Mononuclear cell (primary cell): Measurements from ENCODE around the gene NKPD1. TPM values are rescaled to one million over a fixed set of nuclear protein-coding genes. Genes with fewer than 3 reads are reported as not detected.

Experiments used
- H3K27me3 ChIP-seq: 2 replicates; pipeline ENCODE4 v1.6.0; 2011; ENCODE audit warnings: low read length, control low read depth; ENCODE audit not compliant: insufficient read depth
- H3K4me1 ChIP-seq: 2 replicates; pipeline ENCODE4 v1.5.1; 2011; ENCODE audit warnings: mild to moderate bottlenecking, low read length, control low read depth; ENCODE audit not compliant: insufficient read depth
- H3K4me3 ChIP-seq: 2 replicates; pipeline ENCODE4 v1.5.1; 2011; ENCODE audit warnings: mild to moderate bottlenecking, low read length, moderate library complexity
- H3K9me3 ChIP-seq: 2 replicates; pipeline ENCODE4 v1.5.1; 2011; ENCODE audit warnings: low read depth, mild to moderate bottlenecking, control low read depth, low read length
- total RNA-seq: library from RNA; depleted of rRNA; stranded (reverse); fragments of >200 nt; gene quantifications from one replicate; pipeline ENCODE4 v1.2.3, GENCODE V29; 2012

NKPD1 gene
- total RNA-seq, 1 donor = 0.84 TPM

- Histone ChIP-seq H3K27me3 (no peaks in the 10 kb centered on the region), H3K9me3 (no peaks in the 10 kb centered on the region), H3K4me1 (peaks cover 22% of the 10 kb centered on the region), H3K4me3 (no peak overlapping the region)
Measured at GRCh38 chr19:45164577-45165335, 4.0 kb upstream of the NKPD1 start.

GRCh38 chr19:45163751-45164460 lies 3.1 kb upstream of the NKPD1 start:
- no peak overlapping the region for H3K4me3 ChIP-seq
- no peaks in the 10 kb centered on the region for H3K27me3 ChIP-seq
- peaks cover 18% of the 10 kb centered on the region for H3K4me1 ChIP-seq
- H3K9me3 ChIP-seq = no peaks in the 10 kb centered on the region

GRCh38 chr19:45163156-45163555 lies 2.4 kb upstream of the NKPD1 start:
- Histone ChIP-seq H3K4me1 (peaks cover 16% of the 10 kb centered on the region), H3K4me3 (no peak overlapping the region), H3K27me3 (no peaks in the 10 kb centered on the region), H3K9me3 (no peaks in the 10 kb centered on the region)

- peaks cover 16% of the 10 kb centered on the region for H3K4me1 ChIP-seq
- H3K4me3 ChIP-seq = no peak overlapping the region
- no peaks in the 10 kb centered on the region for H3K9me3 ChIP-seq
- no peaks in the 10 kb centered on the region for H3K27me3 ChIP-seq
Measured at GRCh38 chr19:45162608-45163143, 1.9 kb upstream of the NKPD1 start.

GRCh38 chr19:45161738-45162607 lies 1.2 kb upstream of the NKPD1 start:
- Histone ChIP-seq H3K4me1 (peaks cover 16% of the 10 kb centered on the region), H3K9me3 (no peaks in the 10 kb centered on the region), H3K27me3 (no peaks in the 10 kb centered on the region), H3K4me3 (no peak overlapping the region)

GRCh38 chr19:45159971-45160324 lies 834 bp downstream of the NKPD1 start:
- no peak overlapping the region for H3K4me3 ChIP-seq
- no peaks in the 10 kb centered on the region for H3K27me3 ChIP-seq
- H3K9me3 ChIP-seq = no peaks in the 10 kb centered on the region
- peaks cover 13% of the 10 kb centered on the region for H3K4me1 ChIP-seq

- Histone ChIP-seq H3K4me1 (peaks cover 8% of the 10 kb centered on the region), H3K27me3 (peaks cover 1% of the 10 kb centered on the region), H3K9me3 (no peaks in the 10 kb centered on the region), H3K4me3 (no peak overlapping the region)
Measured at GRCh38 chr19:45159210-45159970, 1.4 kb downstream of the NKPD1 start.

GRCh38 chr19:45158503-45159209 lies 2.1 kb downstream of the NKPD1 start:
- no peak overlapping the region for H3K4me3 ChIP-seq
- peaks cover 8% of the 10 kb centered on the region for H3K27me3 ChIP-seq
- peaks cover 3% of the 10 kb centered on the region for H3K4me1 ChIP-seq
- no peaks in the 10 kb centered on the region for H3K9me3 ChIP-seq

- Histone ChIP-seq H3K27me3 (peaks cover 24% of the 10 kb centered on the region), H3K4me3 (no peak overlapping the region), H3K4me1 (peaks cover 22% of the 10 kb centered on the region), H3K9me3 (no peaks in the 10 kb centered on the region)
Measured at GRCh38 chr19:45156751-45157150, 4.0 kb downstream of the NKPD1 start.

- Histone ChIP-seq H3K4me1 (peaks cover 23% of the 10 kb centered on the region), H3K27me3 (peaks cover 29% of the 10 kb centered on the region), H3K9me3 (no peaks in the 10 kb centered on the region), H3K4me3 (no peak overlapping the region)
Measured at GRCh38 chr19:45156011-45156630, 4.7 kb downstream of the NKPD1 start.

GRCh38 chr19:45154064-45154827 lies 6.5 kb downstream of the NKPD1 start:
- H3K9me3 ChIP-seq = no peaks in the 10 kb centered on the region
- no peak overlapping the region for H3K4me3 ChIP-seq
- peaks cover 29% of the 10 kb centered on the region for H3K27me3 ChIP-seq
- peaks cover 23% of the 10 kb centered on the region for H3K4me1 ChIP-seq

GRCh38 chr19:45153339-45154063 lies 7.3 kb downstream of the NKPD1 start:
- peaks cover 23% of the 10 kb centered on the region for H3K4me1 ChIP-seq
- no peaks in the 10 kb centered on the region for H3K9me3 ChIP-seq
- H3K27me3 ChIP-seq = peaks cover 29% of the 10 kb centered on the region
- no peak overlapping the region for H3K4me3 ChIP-seq
